ENCODE results near the gene TNFRSF19.

The TNFRSF19 gene

DNA sequence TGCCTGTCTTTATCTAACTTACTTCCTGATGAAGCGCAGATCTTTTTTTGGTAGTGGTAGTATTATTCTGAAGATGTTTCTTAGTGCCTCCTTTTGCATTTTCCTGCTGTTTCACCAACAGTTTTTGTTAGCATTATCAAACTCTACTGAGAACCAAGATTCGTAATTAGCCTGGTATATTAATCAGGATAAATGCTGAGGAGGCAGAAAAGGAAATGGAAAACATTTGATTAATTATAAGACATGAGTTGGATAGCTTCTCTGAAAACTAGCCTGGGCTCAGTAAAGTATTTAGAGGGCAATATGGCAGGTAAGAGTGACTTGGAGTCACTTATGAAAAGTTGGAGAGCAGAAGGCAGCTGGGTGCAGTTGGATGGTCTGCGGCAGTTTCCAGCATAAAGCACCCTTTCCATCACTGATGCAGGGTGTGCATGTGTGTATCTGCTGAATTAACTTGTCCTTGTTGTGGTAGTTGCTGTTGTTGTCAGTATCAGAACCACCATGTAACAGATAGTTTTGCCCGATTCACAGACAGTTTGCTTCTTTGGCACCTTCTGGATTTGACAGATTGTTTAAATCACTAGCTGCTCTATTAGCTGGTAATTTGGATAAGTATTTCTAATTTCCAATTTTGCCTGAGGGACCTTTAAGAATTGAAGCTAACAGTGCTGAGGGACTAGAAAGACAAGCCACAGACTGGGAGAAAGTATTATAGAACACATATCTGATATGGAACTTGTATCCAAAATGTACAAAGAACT lies 6.9 kb upstream of the TNFRSF19 start:
- TF ChIP-seq, protein P1, sequence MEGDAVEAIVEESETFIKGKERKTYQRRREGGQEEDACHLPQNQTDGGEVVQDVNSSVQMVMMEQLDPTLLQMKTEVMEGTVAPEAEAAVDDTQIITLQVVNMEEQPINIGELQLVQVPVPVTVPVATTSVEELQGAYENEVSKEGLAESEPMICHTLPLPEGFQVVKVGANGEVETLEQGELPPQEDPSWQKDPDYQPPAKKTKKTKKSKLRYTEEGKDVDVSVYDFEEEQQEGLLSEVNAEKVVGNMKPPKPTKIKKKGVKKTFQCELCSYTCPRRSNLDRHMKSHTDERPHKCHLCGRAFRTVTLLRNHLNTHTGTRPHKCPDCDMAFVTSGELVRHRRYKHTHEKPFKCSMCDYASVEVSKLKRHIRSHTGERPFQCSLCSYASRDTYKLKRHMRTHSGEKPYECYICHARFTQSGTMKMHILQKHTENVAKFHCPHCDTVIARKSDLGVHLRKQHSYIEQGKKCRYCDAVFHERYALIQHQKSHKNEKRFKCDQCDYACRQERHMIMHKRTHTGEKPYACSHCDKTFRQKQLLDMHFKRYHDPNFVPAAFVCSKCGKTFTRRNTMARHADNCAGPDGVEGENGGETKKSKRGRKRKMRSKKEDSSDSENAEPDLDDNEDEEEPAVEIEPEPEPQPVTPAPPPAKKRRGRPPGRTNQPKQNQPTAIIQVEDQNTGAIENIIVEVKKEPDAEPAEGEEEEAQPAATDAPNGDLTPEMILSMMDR (IDR thresholded peaks at IDR 0.05; ENCODE audit: insufficient read depth, low read depth, low read length, missing control alignments), result no peak

DNA sequence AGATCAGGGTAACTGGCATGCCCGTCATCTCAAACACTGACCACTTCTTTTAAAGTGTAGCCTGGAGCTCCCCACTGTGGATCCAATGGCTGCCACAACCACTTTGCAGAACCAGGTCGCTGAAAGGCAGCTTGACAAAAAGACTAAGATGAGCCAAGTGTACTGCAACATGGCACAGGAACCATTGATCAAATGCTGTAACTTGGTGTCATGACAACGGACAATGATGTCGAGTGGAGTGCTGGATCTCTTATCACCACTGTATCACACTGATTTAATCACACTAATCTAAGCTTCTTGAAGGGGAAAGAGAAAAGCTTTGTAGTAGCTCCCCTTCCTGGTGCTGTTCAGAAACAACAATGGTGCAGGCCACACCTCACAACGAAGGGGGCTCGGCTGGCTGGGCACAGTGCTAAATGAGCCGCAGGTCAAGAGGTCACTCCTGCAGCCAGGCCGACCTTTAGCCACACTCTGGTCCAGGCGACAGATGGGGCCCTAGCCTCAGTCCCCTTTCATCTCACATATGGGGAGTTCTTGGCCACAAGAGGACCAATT lies 2.2 kb upstream of the TNFRSF19 start:
- H3K4me3 ChIP-seq (ENCODE audit: low read depth, low read length), result no peak overlapping the region
- TF ChIP-seq, protein P1 (IDR thresholded peaks at IDR 0.05; ENCODE audit: insufficient read depth, low read depth, low read length, missing control alignments), result peak; percentile 7
- peak; percentile 77 for DNase-seq (ENCODE audit: low read depth)

More for the DNA sequence above, 6.9 kb upstream of the TNFRSF19 start:
- no peak for DNase-seq (ENCODE audit: low read depth)
- no peak overlapping the region for H3K4me3 ChIP-seq (ENCODE audit: low read depth, low read length)

DNA sequence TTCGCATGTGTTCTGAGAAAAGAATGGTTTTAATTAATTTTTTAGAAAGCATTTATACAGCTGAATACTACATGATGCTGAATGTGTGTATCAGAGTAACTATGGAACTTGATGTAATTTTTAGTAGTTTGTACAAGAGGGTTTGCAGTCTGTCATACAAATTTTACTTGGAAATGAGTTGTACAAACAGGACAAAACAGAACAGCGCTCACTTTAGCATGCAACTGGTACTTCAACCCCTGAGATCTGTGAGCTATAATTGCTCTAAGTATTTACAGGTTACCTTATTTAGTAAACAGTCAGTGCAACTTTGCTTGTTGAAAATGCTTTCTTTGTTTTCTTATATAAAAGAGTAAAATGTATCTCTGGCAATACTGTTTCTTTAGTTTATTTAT lies 706 bp downstream of the TNFRSF19 start:
- TF ChIP-seq, protein P1 (IDR thresholded peaks at IDR 0.05; ENCODE audit: insufficient read depth, low read depth, low read length, missing control alignments), result peak; percentile 36
- peak; percentile 84 for DNase-seq (ENCODE audit: low read depth)
- peak overlapping the region; percentile 82 for H3K4me3 ChIP-seq (ENCODE audit: low read depth, low read length)

DNA sequence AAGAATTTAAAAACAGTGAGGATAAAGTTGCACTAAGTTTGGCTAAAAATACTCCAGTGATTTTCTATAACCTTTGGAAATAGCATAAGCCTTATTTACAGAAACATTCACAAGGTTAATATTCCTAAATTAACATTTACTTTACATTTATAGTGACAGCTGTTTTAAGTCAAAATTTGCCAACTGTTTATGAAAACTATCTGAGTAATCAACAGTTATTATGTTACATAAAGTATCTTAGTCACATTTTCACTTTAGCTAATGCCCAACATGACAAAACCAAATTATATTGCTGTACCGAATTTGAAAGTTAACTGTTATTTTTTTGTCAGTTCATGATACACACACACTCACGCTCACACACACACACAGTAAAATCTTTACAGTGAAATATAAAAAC lies 1.2 kb downstream of the TNFRSF19 start:
- no peak for DNase-seq (ENCODE audit: low read depth)
- H3K4me3 ChIP-seq (ENCODE audit: low read depth, low read length), result peak overlapping the region; percentile 82
- TF ChIP-seq, protein P1 (IDR thresholded peaks at IDR 0.05; ENCODE audit: insufficient read depth, low read depth, low read length, missing control alignments), result no peak

DNA sequence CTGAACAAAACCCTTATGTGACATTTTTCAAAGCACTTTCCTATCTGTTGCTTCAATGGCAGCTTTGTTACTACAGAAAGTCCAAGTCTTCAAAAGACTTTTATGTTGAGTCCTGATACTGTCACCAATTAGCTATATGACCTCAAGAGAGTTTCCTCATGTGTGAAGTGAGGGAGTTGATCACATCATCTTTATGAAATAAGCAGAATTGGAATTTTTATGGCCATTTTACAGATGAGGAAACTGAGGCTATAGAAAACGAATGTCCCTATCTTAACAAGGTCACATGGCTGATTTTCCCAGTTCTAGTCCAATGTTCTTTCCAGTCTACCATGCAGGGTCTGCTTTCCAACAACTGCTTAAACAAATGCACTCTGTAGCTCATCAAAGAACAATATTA lies 2.6 kb downstream of the TNFRSF19 start:
- DNase-seq (ENCODE audit: low read depth), result peak; percentile 57
- TF ChIP-seq, protein P1 (IDR thresholded peaks at IDR 0.05; ENCODE audit: insufficient read depth, low read depth, low read length, missing control alignments), result no peak
- H3K4me3 ChIP-seq (ENCODE audit: low read depth, low read length), result peak overlapping the region; percentile 82

DNA sequence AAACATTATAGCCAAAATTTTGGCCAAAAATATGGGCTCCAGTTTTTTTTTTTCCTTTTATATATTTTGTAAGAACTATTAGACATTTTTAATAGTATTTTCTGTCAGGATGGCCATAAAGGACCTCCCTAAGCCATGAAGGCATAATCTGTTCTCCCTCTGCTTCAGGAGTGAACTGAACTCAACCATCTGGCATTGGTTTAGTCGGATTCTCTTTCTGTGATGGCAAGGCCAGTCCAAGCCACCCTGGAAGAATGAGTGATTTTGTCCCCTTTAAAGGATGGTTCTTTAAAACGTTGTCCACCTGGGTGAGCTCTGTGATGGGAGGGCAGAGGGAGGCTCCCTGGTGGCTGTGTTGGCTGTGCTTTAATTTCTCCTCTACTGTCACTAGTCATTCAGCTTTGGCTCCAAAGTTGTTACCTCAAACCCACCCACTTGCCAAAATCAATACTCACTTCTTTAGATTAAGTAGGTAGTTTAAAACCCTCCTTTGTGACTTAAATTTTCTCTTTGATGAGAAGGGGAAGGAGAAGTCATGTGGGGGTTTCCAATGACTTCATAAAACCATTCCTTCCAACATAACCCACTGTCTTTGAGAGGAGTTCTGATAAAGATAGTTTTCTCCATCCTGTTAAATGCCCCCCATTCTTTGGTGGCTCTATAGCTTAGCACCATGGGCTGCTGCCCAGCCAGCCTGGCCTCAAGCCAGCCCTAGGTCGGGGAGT lies 4.4 kb downstream of the TNFRSF19 start:
- DNase-seq (ENCODE audit: low read depth), result peak; percentile 44
- H3K4me3 ChIP-seq (ENCODE audit: low read depth, low read length), result peak overlapping the region; percentile 38
- TF ChIP-seq, protein P1 (IDR thresholded peaks at IDR 0.05; ENCODE audit: insufficient read depth, low read depth, low read length, missing control alignments), result no peak

Data from GM12865 (cell line).